Measurements from ENCODE around the gene PLA2G6.

PLA2G6 gene

DNA sequence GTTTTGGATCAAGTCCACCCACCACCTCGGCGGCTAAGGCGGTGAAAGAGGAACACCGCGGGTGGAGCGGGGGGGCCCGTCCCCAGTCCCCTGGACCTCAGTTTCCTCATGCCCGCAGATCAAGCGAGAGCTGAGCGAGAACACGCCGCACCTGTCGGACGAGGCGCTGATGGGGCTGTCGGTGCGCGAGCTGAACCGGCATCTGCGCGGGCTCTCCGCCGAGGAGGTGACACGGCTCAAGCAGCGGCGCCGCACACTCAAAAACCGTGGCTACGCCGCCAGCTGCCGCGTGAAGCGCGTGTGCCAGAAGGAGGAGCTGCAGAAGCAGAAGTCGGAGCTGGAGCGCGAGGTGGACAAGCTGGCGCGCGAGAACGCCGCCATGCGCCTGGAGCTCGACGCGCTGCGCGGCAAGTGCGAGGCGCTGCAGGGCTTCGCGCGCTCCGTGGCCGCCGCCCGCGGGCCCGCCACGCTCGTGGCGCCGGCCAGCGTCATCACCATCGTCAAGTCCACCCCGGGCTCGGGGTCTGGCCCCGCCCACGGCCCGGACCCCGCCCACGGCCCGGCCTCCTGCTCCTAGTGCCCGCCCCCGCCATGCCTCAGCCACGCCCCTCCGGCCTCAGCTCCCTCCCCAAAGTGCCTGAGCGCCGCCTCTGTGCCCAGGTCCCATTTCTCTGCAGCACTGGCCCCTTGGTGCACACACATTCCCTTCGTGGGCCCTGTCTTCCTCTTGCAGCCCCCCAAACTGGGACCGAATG, 32.8 kb upstream of the PLA2G6 start:
- DNase-seq (ENCODE audit: low read depth in 2 of 2) = no peak

DNA sequence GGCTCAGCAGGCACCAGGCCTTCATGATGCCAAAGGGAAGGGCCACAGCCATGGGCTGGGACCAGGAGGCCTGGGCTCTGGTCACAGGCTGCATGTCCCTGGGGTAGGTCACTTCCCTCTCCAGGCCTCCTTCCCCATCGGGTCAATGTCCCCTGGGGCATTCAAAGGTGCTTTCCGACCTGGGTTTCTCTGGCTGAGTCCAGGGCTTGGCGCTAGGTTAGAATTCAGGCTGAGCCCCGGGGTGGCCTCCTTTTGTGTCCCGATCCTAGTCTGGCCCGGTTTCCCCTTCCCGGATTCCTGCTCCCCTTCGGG, 32.3 kb upstream of the PLA2G6 start:
- no peak for DNase-seq (ENCODE audit: low read depth in 2 of 2)

DNA sequence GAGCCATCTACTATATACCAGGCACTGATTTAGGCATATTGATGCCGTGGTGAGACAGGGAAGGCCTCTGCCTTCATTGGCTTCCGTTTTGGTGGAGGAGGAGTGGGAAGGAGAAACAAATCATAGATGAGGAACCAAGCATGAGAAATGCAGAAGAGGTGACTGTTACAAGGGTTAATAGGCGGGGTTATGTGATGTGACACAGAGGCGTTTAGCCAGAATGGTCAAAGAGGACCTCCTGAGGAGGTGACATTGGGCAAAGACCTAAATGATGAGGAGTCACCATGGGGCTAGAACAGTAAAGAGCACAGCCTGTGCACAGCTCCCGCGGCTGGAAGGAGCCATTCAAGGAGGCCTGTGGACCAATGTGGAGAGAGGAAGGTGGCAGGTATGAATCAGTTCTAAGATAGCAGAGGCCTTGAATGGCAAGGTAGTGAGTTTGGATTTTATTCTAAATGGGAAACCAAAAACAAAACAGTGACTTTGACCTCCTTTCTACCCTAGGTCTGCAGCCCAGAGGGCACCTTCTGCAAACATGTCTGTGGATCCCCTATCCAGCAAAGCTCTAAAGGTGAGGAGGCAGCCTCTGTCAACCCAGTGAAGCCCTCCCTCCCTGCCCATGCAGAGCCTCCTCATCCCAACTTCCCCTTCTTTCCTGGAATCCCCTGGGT, 31.8 kb upstream of the PLA2G6 start:
- no peak for DNase-seq (ENCODE audit: low read depth in 2 of 2)

- DNase-seq (ENCODE audit: low read depth in 2 of 2) = no peak
Measured at GRCh38 chr22:38212442-38212841, 30.8 kb upstream of the PLA2G6 start.

GRCh38 chr22:38211556-38211955, 29.9 kb upstream of the PLA2G6 start:
- DNase-seq (ENCODE audit: low read depth in 2 of 2) = no peak

DNA sequence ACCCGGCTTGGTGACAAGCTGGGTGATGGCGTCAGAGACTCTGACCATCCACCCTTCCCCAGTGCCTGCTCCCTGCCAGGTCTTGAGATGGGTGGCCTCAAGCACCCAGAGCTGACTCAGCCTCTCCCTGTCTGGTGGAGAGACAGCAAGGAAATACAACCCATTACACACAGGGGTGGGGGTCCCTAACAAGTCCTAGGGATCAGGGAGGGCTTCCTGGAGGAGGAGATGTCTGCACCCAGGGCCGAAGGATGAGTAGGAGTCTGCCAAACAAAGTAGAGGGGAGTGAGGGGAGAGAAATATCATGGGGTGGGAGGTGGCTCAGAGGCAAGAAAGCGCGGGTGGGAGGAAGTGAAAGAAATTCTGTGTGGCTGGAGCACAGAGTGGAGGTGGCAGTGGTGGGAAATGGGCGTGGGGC, 26.9 kb upstream of the PLA2G6 start:
- no peak for DNase-seq (ENCODE audit: low read depth in 2 of 2)

- no peak for DNase-seq (ENCODE audit: low read depth in 2 of 2)
Measured at GRCh38 chr22:38207898-38208432, 26.3 kb upstream of the PLA2G6 start.

- peak; percentile 49 to 54 for DNase-seq (ENCODE audit: low read depth in 2 of 2)
Measured at GRCh38 chr22:38205261-38206128, 23.9 kb upstream of the PLA2G6 start.

DNA sequence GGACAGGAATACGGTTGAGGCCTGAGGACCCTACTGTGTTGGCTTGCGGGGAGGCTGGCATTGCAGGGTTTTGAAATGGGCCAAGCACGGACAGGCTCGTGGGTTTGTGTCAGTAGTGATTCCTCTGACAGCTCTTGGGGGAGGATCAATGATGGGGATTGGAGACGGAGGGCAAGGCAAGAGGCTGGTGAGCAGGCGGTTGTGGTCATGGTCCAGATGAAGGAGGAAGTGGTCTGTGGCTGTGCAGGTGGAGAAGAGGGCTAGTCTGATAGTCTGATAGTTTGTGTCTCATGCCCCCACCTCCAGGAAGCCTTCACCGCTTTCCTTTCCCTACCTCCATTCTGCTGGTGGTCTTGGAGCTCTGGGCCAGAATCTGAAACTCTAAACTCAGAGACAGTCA, 23.2 kb upstream of the PLA2G6 start:
- no peak for DNase-seq (ENCODE audit: low read depth in 2 of 2)

DNA sequence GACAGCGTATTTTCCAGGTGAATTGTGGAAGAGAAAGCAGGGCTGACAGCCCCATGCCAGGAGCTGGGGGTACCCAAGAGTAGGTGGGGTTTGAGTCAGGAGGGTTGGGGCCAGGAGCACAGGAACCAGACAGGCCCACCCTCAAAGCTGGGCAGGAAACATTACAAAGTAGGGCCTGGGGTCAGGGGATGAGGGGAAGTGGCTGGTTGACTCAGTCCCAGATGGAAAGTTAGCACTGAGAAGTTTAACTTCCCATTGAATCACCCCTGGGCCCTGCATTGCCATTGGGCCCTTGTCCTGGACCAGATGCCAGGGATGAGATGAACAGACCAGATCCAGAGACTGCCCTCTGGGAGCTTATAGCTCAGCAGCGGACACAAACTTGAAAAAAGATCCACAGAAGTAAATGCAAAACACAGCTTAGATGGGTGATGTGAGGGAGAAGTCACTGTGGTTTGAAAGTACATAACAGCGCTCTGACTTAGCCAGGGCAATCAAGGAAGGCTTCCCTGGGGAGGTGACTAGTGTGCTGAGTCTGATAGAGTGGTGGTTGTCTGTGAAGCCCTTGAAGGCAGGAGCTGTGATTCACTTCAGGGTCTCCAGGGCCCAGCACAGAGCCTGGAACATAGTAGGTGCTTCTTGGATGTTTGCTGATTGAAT, 22.4 kb upstream of the PLA2G6 start:
- DNase-seq (ENCODE audit: low read depth in 2 of 2) = no peak

DNA sequence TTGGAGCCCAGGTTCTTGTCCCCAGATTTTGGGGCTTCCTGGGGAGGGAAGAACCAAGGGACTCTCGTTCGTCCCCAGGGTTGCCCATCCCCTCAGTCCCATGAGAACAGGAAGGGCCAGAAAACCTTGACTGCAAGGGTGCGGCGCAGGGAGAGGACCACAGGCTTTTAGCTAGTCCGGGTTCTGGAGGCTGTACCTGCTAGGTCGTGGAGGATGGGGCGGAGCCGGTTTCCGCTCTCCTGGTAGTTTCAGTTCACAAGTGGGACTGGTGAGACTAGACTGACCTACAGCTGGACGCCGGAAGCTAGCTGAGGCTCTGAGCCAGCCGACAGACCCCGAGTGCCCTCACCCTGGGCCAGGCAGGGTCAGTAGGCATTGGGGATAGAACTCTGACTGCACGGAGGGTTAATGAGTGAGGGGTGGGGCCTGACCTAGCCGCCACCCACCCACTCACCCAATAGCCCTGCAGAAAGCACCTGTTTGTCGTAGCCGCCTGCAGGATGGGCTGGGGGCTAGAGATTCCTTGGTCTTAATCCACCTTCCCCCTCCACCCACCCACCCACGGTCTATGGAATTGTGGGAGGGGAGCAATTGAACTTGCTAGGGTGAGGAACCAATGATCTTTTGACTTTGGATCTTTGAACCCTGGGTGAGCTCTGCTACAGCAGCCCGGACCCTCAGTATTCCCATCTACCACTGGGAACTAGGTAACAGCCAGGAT, 21.6 kb upstream of the PLA2G6 start:
- DNase-seq (ENCODE audit: low read depth in 2 of 2) = no peak

GRCh38 chr22:38202437-38203089, 20.9 kb upstream of the PLA2G6 start:
- peak; percentile 51 to 54 for DNase-seq (ENCODE audit: low read depth in 2 of 2)

DNA sequence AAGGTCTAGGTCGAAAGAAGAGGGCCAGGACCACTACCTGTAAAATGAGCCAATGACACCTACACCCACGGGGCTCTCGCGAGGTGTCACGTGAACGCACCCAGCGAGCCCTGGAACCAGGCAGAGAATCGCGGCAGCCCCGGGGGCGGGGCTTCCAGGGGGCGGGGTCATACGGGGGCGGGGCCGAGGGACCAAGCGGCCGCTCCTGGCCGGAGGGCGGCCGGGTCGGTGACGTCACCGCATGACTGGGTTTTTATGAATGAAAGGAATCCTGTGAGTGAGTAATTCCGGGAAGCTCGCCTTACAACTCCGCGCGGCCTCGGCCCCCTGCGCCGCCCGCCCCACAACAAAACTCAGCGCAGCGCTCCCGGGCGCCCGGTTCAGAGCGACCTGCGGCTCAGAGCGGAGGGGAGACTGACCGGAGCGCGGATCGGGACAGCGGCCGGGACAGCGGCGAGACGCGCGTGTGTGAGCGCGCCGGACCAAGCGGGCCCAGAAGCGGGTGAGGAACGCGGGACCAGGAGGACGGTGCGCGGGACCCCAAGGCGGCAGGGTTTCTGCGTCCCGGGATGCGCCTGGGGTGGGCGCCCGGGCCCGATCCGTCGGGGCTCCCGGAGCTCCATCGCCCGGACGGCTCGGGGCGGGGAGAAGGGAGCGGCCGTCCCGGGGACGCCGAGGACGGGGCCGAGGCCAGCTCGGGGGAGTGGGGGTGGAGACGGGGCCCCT, 20.2 kb upstream of the PLA2G6 start, which contains the start of gene MAFF:
MAFF (plus strand) TSS at position 284 of the 726 bp plus-strand sequence. CDS start 11,860 bp downstream, outside the sequence.
- peak; percentile 93 for DNase-seq (ENCODE audit: low read depth in 2 of 2)

GRCh38 chr22:38201371-38201710, 19.7 kb upstream of the PLA2G6 start:
- no peak for DNase-seq (ENCODE audit: low read depth in 2 of 2)

DNA sequence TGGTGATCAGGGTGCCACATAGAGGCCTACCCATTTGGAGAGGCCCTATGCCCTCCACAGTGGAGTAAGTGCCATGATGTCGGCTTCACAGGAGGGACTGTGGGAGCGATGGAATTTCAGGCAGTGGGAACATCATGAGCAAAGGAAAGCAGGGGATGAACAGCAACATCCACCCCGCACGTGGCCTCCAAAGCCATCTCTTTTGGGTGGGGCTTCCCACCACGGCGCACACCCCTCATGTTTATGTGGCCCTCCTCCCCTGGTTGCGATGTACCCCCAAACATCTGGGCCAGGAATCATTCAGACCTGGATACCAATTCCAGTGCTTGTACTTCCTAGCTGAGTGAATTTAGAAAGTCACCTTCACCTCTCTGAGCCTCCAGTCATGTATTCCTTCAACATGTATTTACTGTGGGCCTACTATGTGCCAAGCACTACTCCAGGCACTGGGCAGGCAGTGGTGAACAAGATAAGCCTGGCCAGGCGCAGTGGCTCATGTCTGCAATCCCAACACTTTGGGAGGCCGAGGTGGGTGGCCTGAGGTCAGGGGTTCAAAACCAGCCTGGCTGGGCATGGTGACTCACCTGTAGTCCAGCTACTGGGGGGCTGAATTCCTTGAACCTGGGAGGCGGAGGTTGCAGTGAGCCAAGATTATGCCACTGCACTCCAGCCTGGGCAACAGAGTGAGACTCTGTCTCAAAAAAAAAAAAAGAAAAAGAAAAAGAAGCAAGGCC, 18.4 kb upstream of the PLA2G6 start:
- no peak for DNase-seq (ENCODE audit: low read depth in 2 of 2)

DNA sequence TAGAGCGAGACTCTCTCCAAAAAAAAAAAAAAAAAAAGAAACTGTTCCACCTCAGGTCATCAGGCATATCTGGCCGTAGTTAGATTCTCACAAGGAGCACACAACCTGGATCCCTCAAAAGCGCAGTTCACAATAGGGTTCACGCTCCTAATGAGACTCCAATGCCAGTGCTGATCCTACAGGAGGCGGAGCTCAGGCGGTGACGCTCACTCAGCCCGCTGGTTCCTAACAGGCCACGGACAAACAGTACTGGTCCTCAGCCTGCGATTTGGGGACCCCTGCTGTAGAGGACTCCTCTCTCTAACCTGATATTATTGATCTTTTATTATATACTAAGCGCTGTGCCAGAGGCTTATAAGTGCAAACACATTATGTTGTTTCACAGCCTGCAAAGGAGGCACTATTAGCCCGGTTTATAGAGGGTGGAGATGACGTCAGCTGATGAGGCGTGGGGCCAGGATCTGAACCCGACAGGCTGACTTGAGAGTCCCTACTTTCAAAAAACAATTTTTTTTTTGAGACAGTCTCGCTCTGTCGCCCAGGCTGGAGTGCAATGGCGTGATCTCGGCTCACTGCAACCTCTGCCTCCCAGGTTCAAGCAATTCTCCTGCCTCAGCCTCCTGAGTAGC, 15.3 kb upstream of the PLA2G6 start:
- no peak for DNase-seq (ENCODE audit: low read depth in 2 of 2)

- no peak for DNase-seq (ENCODE audit: low read depth in 2 of 2)
Measured at GRCh38 chr22:38193580-38193979, 11.9 kb upstream of the PLA2G6 start.

- DNase-seq (ENCODE audit: low read depth in 2 of 2) = no peak
Measured at GRCh38 chr22:38192475-38192863, 10.8 kb upstream of the PLA2G6 start.
